GM23338 (cell line): ENCODE data around the gene IPO5. TPM values are rescaled to one million over a fixed set of nuclear protein-coding genes. Genes with fewer than 3 reads are reported as not detected.

ENCODE experiments used
- ATAC-seq: fragments of 200-7000 bp; cut with Tn5 transposase; 3 replicates; pipeline ENCODE4 v1.9.1; 2020
- DNase-seq: peaks from one replicate; pipeline ENCODE4 v3.0.0-alpha.2; 2015; ENCODE audit warnings: low spot score
- H2AFZ ChIP-seq: fragments of 200-600 bp; sonication (generic); 2 replicates; pipeline ENCODE4 v1.8.0; 2016; ENCODE audit warnings: antibody characterized with exemption, mild to moderate bottlenecking, moderate library complexity
- H3F3A ChIP-seq: fragments of 200-600 bp; sonication (generic); replicated peaks from 2 replicates; pipeline ENCODE4 v1.8.0; 2017; ENCODE audit warnings: antibody characterized with exemption, mixed run types, low read depth
- H3K27ac ChIP-seq: fragments of 200-600 bp; sonication (generic); 2 replicates; pipeline ENCODE4 v1.6.1; 2016; ENCODE audit warnings: low read depth
- H3K27me3 ChIP-seq: fragments of 200-600 bp; sonication (generic); 2 replicates; pipeline ENCODE4 v1.8.0; 2016; ENCODE audit warnings: mild to moderate bottlenecking, mixed run types, moderate library complexity; ENCODE audit not compliant: insufficient read depth
- H3K36me3 ChIP-seq: fragments of 200-600 bp; sonication (generic); 2 replicates; pipeline ENCODE4 v1.8.0; 2016; ENCODE audit warnings: mild to moderate bottlenecking; ENCODE audit not compliant: insufficient read depth
- H3K4me1 ChIP-seq: fragments of 200-600 bp; sonication (generic); 2 replicates; pipeline ENCODE4 v1.8.0; 2016; ENCODE audit warnings: mild to moderate bottlenecking, moderate library complexity; ENCODE audit not compliant: insufficient read depth
- H3K4me2 ChIP-seq: fragments of 200-600 bp; sonication (generic); 2 replicates; pipeline ENCODE4 v1.7.1; 2017; ENCODE audit warnings: mixed run types
- H3K4me3 ChIP-seq: fragments of 200-600 bp; sonication (generic); 2 replicates; pipeline ENCODE4 v1.6.1; 2016; ENCODE audit warnings: mixed run types
- H3K79me2 ChIP-seq: fragments of 200-600 bp; sonication (generic); replicated peaks from 2 replicates; pipeline ENCODE4 v1.8.0; 2017; ENCODE audit warnings: mild to moderate bottlenecking; ENCODE audit not compliant: insufficient read depth
- H3K9me2 ChIP-seq: fragments of 200-600 bp; sonication (generic); 2 replicates; pipeline ENCODE4 v1.8.0; 2017; ENCODE audit not compliant: insufficient read depth
- H4K20me1 ChIP-seq: fragments of 200-600 bp; sonication (generic); replicated peaks from 2 replicates; pipeline ENCODE4 v1.8.0; 2017; ENCODE audit warnings: mild to moderate bottlenecking; ENCODE audit not compliant: insufficient read depth
- H3K27ac Mint-ChIP-seq: 2 replicates; pipeline ENCODE4 v1.8.0; 2020; ENCODE audit warnings: inconsistent platforms, mild to moderate bottlenecking, moderate library complexity, mixed read lengths
- H3K27me3 Mint-ChIP-seq: 3 replicates; pipeline ENCODE4 v1.8.0; 2022; ENCODE audit warnings: low read depth, mild to moderate bottlenecking, moderate library complexity, mixed read lengths, inconsistent platforms; ENCODE audit not compliant: insufficient read depth, poor library complexity
- H3K36me3 Mint-ChIP-seq: 3 replicates; pipeline ENCODE4 v1.8.0; 2021; ENCODE audit warnings: low read depth, mild to moderate bottlenecking, inconsistent platforms, moderate library complexity, mixed read lengths
- H3K4me1 Mint-ChIP-seq: 3 replicates; pipeline ENCODE4 v1.8.0; 2020; ENCODE audit warnings: mild to moderate bottlenecking, inconsistent platforms, mixed read lengths
- H3K4me3 Mint-ChIP-seq: 3 replicates; pipeline ENCODE4 v1.8.0; 2021; ENCODE audit warnings: moderate library complexity, mild to moderate bottlenecking, inconsistent platforms, mixed read lengths
- H3K9me3 Mint-ChIP-seq: 3 replicates; pipeline ENCODE4 v1.8.0; 2020; ENCODE audit warnings: moderate library complexity, mild to moderate bottlenecking, inconsistent platforms, mixed read lengths
- CREB1 ChIP-seq: fragments of 250-450 bp; sonication (Bioruptor Pico); IDR thresholded peaks from 2 replicates; pipeline ENCODE4 v1.5.0; 2020; ENCODE audit warnings: low read depth, mild to moderate bottlenecking, moderate library complexity
- CTCF ChIP-seq, 2 experiments: fragments of 200-600 bp in 1 of 2; sonication (generic) in 1 of 2; conservative IDR thresholded peaks; 2 replicates each; pipeline versions ENCODE4 v1.5.1 to v1.6.1; 2016 to 2017; ENCODE audit warnings: antibody characterized with exemption in 2 of 2, low read depth in 2 of 2, mild to moderate bottlenecking in 2 of 2, moderate library complexity in 1 of 2
- ETS1 ChIP-seq: IDR thresholded peaks from 2 replicates; pipeline ENCODE4 v1.6.1; 2016; ENCODE audit warnings: antibody characterized with exemption
- EZH2 ChIP-seq: fragments of 200-600 bp; sonication (generic); IDR thresholded peaks from one replicate; pipeline ENCODE4 v1.8.0; 2017; ENCODE audit warnings: antibody characterized with exemption, mild to moderate bottlenecking, low read depth; ENCODE audit not compliant: unreplicated experiment
- EZH2phosphoT487 ChIP-seq: fragments of 200-600 bp; sonication (generic); IDR thresholded peaks from one replicate; pipeline ENCODE4 v1.8.1; 2018; ENCODE audit warnings: antibody characterized with exemption; ENCODE audit not compliant: unreplicated experiment
- JUNB ChIP-seq: IDR thresholded peaks from one replicate; pipeline ENCODE4 v1.6.1; 2016; ENCODE audit warnings: antibody characterized with exemption; ENCODE audit not compliant: unreplicated experiment
- NANOG ChIP-seq: IDR thresholded peaks from 2 replicates; pipeline ENCODE4 v1.6.1; 2016; ENCODE audit warnings: antibody characterized with exemption, borderline replicate concordance
- POLR2AphosphoS5 ChIP-seq: IDR thresholded peaks from 2 replicates; pipeline ENCODE4 v1.6.1; 2016; ENCODE audit warnings: antibody characterized with exemption, low read depth
- REST ChIP-seq: IDR thresholded peaks from one replicate; pipeline ENCODE4 v1.6.1; 2018; ENCODE audit warnings: antibody characterized with exemption; ENCODE audit not compliant: unreplicated experiment
- STAT1 ChIP-seq: IDR thresholded peaks from one replicate; pipeline ENCODE4 v1.6.1; 2016; ENCODE audit warnings: antibody characterized with exemption; ENCODE audit not compliant: unreplicated experiment
- ZNF114 ChIP-seq: fragments of 250-450 bp; sonication (Bioruptor Pico); IDR thresholded peaks from 2 replicates; pipeline ENCODE4 v1.5.0; 2020; ENCODE audit warnings: mild to moderate bottlenecking, moderate library complexity
- ZNF331 ChIP-seq: fragments of 250-450 bp; sonication (Bioruptor Pico); IDR thresholded peaks from 2 replicates; pipeline ENCODE4 v1.5.0; 2020; ENCODE audit warnings: low read depth, mild to moderate bottlenecking, moderate library complexity
- polyA plus RNA-seq: library from polyadenylated mRNA; unstranded; fragments of >200 nt; fragmentation: Nextera tagmentation; extraction: Ambion mirVana; gene quantifications from 2 replicates; pipeline ENCODE4 v1.2.1, GENCODE V29; 2016
- total RNA-seq: library from RNA; depleted of rRNA; stranded (reverse); fragments of >200 nt; shearing (Covaris generic); gene quantifications from 2 replicates; pipeline ENCODE4 v1.2.3, GENCODE V29; 2014

The IPO5 gene
- total and polyA plus RNA-seq, 2 experiments from 2014 or later: 124 to 353 TPM

GRCh38 chr13:97928301-97928700 is 25.2 kb upstream of the IPO5 start:
- no peak overlapping the region for H2AFZ ChIP-seq
- no peaks in the 10 kb centered on the region for H4K20me1 ChIP-seq
- no peaks in the 10 kb centered on the region for H3K27me3 ChIP-seq
- ATAC-seq (no peak), DNase-seq (no peak)
- no peaks in the 10 kb centered on the region for H3K36me3 ChIP-seq
- Mint-ChIP-seq H3K27ac (no peak overlapping the region), H3K9me3 (no peaks in the 10 kb centered on the region), H3K36me3 (no peaks in the 10 kb centered on the region), H3K27me3 (no peaks in the 10 kb centered on the region), H3K4me3 (no peak overlapping the region), H3K4me1 (0 out of 3 replicates have a peak, but pooled peaks cover 2% of the 10 kb centered on the region)
- TF ChIP-seq NANOG: no peak
- no peak for TF ChIP-seq POLR2AphosphoS5
- no peak for TF ChIP-seq JUNB
- no peak overlapping the region for H3K4me2 ChIP-seq
- H3K79me2 ChIP-seq: no peaks in the 10 kb centered on the region
- no peak overlapping the region for H3K4me3 ChIP-seq
- H3F3A ChIP-seq: no peaks in the 10 kb centered on the region
- no peak overlapping the region for H3K27ac ChIP-seq
- no peaks in the 10 kb centered on the region for H3K4me1 ChIP-seq
- no peaks in the 10 kb centered on the region for H3K9me2 ChIP-seq

GRCh38 chr13:97932036-97932435 is 21.4 kb upstream of the IPO5 start:
- Histone ChIP-seq H3K27me3 (no peaks in the 10 kb centered on the region), H3F3A (no peaks in the 10 kb centered on the region), H3K36me3 (no peaks in the 10 kb centered on the region), H3K27ac (no peak overlapping the region), H3K4me3 (no peak overlapping the region), H3K79me2 (no peaks in the 10 kb centered on the region), H4K20me1 (no peaks in the 10 kb centered on the region), H3K4me2 (no peak overlapping the region), H2AFZ (no peak overlapping the region), H3K9me2 (no peaks in the 10 kb centered on the region), H3K4me1 (peaks cover 4% of the 10 kb centered on the region)
- H3K27ac Mint-ChIP-seq: no peak overlapping the region
- no peaks in the 10 kb centered on the region for H3K36me3 Mint-ChIP-seq
- ATAC-seq (no peak), DNase-seq (no peak)
- H3K4me1 Mint-ChIP-seq: peaks cover 12% of the 10 kb centered on the region
- no peaks in the 10 kb centered on the region for H3K27me3 Mint-ChIP-seq
- H3K4me3 Mint-ChIP-seq: no peak overlapping the region
- TF ChIP-seq STAT1: no peak
- no peak for TF ChIP-seq NANOG
- no peak for TF ChIP-seq ZNF331 (CRISPR knock-in tag)
- TF ChIP-seq EZH2: no peak
- TF ChIP-seq CREB1 (CRISPR knock-in tag): no peak
- no peak for TF ChIP-seq REST
- no peak for TF ChIP-seq POLR2AphosphoS5
- no peak for TF ChIP-seq CTCF (conservative IDR thresholded peaks at IDR 0.05; ENCODE audit: low read depth in 2 of 2)
- TF ChIP-seq EZH2phosphoT487: no peak
- TF ChIP-seq ETS1: no peak
- no peak for TF ChIP-seq JUNB
- TF ChIP-seq ZNF114 (CRISPR knock-in tag): no peak
- no peaks in the 10 kb centered on the region for H3K9me3 Mint-ChIP-seq
